AG10803 (cell line): Measurements from ENCODE around the gene PGGHG.
"Not testable (repeated sequence)": the region's sequence is repeated elsewhere in the genome, so short reads cannot be mapped to it uniquely, and the experiment has no call there.

Experiments used
- DNase-seq: peaks from one replicate; pipeline ENCODE4 v3.0.0; 2010; ENCODE audit warnings: low read depth
- H3K4me3 ChIP-seq: 2 replicates; pipeline ENCODE4 v1.5.1; 2011; ENCODE audit warnings: mild to moderate bottlenecking, low read length, control low read depth
- TF ChIP-seq, protein P1 (sequence below): conservative IDR thresholded peaks from 2 replicates; pipeline ENCODE4 v1.5.1; 2011; ENCODE audit warnings: mild to moderate bottlenecking, low read length, control low read depth, inconsistent platforms

Gene PGGHG

DNA sequence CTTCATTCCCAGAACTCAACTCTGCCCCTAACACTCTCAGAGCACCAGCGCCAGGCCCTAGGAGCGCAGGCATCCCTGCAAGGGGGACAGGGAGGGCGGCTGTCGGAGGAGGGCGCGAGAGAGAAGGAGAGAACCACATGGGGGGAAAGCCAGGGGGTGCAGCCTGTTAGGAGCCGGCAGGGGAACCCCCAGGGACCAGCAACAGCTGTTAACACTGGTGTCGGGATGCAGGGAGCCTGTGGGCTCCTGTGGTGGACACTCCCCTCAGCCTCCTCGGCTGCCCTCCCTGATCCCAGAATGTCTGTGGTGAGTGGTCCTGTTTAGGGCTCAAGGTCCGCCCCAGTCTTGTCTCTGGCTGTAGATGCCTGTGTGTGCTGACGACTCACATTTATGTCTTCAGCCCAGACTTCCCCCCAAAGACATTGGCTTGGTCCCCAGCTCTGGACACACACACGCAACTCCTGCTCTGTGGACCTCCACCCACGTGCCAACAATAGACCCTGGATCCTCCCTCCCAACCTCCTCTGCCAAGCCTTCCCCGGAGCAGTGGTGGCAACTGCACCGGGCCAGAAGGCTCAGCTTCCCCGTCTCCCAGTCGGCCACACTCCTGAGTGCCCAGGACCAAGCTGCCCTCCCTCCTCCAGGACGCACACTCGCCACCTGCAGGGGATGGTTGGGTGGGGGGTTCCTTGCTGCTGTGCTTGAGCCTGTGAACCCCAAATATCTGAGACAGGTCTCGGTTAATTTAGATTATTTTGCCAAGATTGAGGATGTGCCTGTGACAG lies 11.2 kb downstream of the PGGHG start:
- DNase-seq, result no peak
- TF ChIP-seq, protein P1, sequence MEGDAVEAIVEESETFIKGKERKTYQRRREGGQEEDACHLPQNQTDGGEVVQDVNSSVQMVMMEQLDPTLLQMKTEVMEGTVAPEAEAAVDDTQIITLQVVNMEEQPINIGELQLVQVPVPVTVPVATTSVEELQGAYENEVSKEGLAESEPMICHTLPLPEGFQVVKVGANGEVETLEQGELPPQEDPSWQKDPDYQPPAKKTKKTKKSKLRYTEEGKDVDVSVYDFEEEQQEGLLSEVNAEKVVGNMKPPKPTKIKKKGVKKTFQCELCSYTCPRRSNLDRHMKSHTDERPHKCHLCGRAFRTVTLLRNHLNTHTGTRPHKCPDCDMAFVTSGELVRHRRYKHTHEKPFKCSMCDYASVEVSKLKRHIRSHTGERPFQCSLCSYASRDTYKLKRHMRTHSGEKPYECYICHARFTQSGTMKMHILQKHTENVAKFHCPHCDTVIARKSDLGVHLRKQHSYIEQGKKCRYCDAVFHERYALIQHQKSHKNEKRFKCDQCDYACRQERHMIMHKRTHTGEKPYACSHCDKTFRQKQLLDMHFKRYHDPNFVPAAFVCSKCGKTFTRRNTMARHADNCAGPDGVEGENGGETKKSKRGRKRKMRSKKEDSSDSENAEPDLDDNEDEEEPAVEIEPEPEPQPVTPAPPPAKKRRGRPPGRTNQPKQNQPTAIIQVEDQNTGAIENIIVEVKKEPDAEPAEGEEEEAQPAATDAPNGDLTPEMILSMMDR, result peak; percentile 21; the same call in 1 of the 2 replicates
- H3K4me3 ChIP-seq, result no peak overlapping the region

DNA sequence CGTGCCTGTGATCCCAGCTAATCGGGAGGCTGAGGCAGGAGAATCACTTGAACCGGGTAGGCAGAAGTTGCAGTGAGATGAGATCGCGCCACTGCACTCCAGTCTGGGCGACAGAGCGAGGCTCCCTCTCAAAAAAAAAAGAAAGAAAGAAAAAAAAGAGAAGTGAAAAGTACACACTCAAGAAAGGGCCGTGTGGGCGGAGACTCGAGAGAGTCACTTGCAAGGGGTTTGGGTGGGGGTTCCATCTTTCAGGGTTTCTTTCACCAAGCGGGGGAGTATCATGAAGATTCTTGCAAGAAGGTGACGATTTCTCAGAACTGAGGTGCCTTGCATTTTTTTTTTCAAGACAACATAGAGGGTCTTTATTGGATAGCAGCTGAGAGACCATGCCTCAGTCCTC lies 14.4 kb downstream of the PGGHG start:
- no peak for DNase-seq

DNA sequence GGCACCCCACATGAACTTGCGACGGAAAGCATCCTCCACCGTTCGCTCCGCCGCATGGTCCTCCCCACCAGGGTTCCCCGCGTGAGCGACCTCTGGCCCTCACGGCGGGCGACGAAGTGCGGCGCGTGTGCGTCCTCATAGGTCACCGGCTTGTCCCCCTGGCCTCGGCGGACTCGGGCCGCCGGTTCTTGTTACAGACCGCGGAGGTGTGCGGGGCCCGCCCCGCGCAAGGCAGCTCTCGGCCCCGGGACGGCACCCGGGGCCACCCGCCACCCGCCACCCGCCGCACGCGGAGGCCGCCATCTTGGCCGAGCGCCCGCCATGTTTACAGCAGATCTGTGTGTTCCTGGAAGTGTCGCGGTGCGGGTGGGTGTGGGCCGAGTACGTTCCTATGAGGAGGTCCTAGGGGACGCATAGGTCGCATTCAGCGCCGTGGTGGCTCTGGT lies 15.2 kb downstream of the PGGHG start:
- no peak for DNase-seq
- no peak overlapping the region for H3K4me3 ChIP-seq
- TF ChIP-seq, protein P1, result no peak

More for the DNA sequence above, 14.4 kb downstream of the PGGHG start:
- no peak overlapping the region for H3K4me3 ChIP-seq
- TF ChIP-seq, protein P1, result no peak

DNA sequence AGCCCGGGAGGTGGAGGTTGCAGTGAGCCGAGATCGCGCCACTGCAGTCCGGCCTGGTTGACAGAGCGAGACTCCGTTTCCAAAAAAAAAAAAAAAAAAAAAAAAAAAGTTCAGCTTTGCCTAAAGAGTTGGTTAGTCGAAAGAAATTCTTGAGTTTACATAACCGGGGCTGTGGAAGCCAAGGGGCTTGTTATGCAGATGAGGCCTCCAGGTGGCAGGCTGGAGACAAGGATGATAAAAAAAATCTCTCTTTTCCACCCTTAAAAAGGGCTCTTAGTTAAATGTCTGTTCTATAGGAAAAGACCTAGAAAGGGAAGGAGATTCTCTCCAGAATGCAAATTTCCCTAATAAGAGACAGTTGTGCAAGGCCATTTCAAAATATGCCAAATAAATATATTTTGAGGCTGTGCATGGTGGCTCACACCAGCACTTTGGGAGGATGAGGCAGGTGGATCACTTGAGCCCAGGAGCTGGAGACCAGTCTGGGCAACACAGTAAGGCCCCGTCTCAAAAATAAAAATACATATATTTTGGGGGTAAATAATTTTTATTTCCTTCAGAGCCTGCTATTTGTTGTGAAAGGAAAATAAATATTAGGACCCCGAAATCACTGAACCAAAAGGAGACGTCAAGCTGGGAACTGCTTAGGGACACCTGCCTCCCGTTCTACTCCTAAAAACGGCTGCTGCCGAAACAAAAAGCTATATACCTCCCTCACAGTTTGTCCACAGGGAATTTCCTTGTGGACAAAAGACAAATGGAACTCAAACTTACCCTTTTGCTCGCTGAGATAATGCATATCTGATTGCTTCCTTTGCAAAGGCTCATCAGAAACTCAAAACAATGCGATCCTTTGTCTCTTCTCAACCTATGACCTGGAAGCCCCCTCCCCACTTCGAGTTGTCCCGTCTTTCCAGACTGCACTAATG lies 16.3 kb downstream of the PGGHG start:
- DNase-seq, result peak; percentile 83
- TF ChIP-seq, protein P1, result peak; percentile 80
- H3K4me3 ChIP-seq, result no peak overlapping the region

DNA sequence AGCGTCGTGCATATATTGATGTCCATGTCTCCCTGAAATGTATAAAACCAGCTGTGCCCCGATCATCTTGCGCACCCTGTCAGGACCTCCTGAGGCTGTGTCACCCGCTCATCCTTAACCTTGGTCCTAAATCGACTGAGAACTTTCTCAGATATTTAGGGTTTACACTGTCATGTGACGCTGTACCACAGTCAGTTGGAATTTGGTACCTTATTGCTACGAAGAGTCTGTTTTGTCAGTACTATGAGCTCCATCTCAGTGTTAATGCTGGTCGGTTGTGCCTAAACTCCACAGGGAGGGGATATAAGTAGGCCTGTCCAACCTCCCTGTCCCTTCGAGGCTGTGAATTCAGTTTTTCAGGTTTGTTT lies 16.9 kb downstream of the PGGHG start:
- no peak for DNase-seq
- TF ChIP-seq, protein P1, result no peak
- H3K4me3 ChIP-seq, result no peak overlapping the region

DNA sequence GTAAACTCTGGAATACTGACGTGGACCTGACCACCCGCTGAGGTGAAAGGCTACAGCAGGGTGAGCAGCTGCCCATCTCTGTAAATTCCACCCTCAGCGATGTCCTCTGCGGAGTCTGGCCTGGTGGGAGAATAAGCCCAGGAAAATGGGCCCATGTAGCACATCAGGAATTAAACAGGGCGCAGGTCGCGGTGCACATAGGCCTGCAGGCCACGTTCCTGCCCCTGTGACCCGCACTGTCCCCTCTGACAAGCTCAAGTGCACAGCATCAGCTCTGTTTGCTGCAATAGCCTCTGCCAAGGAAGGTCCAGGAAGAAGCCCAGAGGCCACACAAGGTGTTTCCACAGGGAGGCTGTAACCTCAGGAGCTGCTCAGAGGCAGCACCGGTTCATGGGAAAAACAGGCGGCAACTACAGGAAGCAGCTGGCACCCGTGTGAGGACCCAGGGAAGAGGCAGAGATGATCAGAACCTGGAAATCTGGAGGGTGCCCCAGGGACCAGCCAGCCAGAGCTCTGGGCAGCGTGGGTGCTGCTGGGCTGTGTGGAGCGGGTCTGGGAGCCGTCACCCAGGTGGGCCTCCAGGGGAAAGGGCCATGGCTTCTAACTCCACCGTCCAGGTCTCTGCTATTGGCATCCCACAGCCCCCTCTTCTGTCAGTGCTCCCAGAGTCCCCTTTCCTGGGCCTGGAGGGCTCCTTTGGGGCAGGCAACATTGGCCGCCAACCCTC lies 17.9 kb downstream of the PGGHG start:
- H3K4me3 ChIP-seq, result no peak overlapping the region
- TF ChIP-seq, protein P1, result no peak
- no peak for DNase-seq

DNA sequence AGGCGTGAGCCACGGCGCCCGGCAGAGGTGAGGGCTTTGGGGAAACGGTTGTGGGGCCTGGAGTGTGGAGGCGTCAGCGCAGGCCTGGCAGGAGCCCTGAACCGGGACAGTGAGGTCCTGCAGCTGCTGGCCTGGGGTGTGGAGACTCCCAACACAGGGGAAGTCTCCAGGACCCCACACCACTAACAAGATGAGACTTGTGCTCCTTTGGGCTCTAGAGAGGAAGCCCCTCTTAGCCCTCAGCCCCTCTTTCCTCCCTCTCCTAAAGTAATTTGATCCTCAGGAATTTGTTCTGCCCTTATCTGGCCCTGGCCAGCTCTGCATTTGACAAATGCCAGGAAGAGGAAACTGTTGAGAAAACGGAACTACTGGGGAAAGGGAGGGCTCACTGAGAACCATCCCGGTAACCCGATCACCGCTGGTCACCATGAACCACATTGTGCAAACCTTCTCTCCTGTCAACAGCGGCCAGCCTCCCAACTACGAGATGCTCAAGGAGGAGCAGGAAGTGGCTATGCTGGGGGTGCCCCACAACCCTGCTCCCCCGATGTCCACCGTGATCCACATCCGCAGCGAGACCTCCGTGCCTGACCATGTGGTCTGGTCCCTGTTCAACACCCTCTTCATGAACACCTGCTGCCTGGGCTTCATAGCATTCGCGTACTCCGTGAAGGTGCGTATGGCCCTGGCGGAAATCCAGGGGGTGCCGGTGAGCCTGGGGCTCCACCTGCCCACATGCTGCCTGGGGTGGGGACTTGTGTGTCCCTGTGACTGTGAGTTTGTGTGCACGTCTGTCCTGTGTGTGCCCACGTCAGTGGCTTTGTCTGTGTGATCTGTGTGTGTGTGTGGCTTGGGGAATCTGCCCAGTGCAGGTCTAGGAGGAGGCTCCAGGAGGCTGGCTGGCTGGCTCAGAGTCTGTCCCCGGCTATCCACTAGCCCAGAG lies 19.1 kb downstream of the PGGHG start, which contains the start of gene IFITM2:
IFITM2 (plus strand) TSS at position 51 of the 943 bp plus-strand sequence; CDS start at position 428, 377 bp downstream.
- DNase-seq, result peak; percentile 84
- peak within 1 kb of the TSS; percentile 83 for H3K4me3 ChIP-seq

DNA sequence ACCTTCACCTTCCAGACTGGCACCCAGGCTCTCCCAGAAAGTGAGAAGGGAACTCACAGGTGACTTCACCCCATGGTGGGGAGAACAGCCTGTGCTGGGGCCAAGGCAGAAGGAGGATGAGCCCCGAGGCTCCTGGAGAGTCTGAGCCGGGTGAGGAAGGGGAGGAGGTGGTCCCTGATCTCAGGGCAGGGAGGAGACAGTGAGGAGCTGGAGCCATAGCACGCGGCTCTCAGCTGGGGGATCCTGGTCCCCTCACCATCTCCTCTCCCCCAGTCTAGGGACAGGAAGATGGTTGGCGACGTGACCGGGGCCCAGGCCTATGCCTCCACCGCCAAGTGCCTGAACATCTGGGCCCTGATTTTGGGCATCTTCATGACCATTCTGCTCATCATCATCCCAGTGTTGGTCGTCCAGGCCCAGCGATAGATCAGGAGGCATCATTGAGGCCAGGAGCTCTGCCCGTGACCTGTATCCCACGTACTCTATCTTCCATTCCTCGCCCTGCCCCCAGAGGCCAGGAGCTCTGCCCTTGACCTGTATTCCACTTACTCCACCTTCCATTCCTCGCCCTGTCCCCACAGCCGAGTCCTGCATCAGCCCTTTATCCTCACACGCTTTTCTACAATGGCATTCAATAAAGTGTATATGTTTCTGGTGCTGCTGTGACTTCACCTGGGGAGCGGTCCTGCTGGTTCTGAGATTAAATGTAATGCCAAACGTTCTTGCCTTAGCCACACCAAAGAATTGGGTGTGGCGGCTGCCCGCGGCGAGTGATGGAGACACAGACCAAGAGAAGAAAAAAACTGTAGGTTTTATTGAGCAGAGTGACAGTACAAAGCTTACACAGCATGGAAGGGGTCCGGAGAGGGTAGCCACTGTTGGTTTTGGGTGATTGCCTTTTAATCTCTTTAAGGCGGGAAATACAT lies 20.1 kb downstream of the PGGHG start:
- peak overlapping the region; percentile 83 for H3K4me3 ChIP-seq
- DNase-seq, result not testable (repeated sequence)
